ENCODE measurements around the gene AK9.

DNA sequence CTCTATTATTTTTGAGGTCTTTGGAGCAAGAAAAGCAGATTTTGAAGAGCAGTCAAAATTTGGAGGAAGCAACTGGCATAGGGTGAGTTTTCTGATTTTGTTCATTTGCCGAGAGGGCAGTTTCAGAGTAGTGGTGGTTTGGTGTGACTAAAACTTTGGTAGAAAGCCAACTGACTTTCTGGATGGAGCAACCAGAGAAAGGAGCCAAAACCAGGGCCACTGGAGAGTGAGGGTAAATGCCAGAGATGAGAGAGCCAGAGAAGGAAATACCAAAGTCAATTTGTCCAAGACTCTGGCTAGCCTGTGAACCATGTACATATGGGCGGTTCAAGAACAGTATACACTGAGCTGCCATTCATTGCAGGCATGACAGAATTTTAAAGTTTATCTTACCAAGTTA lies 167.5 kb downstream of the AK9 start:
- TF ChIP-seq, protein P1, sequence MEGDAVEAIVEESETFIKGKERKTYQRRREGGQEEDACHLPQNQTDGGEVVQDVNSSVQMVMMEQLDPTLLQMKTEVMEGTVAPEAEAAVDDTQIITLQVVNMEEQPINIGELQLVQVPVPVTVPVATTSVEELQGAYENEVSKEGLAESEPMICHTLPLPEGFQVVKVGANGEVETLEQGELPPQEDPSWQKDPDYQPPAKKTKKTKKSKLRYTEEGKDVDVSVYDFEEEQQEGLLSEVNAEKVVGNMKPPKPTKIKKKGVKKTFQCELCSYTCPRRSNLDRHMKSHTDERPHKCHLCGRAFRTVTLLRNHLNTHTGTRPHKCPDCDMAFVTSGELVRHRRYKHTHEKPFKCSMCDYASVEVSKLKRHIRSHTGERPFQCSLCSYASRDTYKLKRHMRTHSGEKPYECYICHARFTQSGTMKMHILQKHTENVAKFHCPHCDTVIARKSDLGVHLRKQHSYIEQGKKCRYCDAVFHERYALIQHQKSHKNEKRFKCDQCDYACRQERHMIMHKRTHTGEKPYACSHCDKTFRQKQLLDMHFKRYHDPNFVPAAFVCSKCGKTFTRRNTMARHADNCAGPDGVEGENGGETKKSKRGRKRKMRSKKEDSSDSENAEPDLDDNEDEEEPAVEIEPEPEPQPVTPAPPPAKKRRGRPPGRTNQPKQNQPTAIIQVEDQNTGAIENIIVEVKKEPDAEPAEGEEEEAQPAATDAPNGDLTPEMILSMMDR (IDR thresholded peaks at IDR 0.05), result no peak
- no peak for TF ChIP-seq POLR2A (IDR thresholded peaks at IDR 0.05)
